Measurements from ENCODE around the gene WBP4. TPM values are rescaled to one million over a fixed set of nuclear protein-coding genes. Genes with fewer than 3 reads are reported as not detected.

The WBP4 gene
- total and polyA plus RNA-seq, 2 of the 13 experiments (the other 11 are each of a cell fraction or from before 2014, with no cell fraction given): 6.7 to 11.7 TPM

- peak; percentile 73 for TF ChIP-seq PHF8 (CRISPR knock-in tag; IDR thresholded peaks at IDR 0.05)
- TF ChIP-seq SPEN (CRISPR knock-in tag; IDR thresholded peaks at IDR 0.05; ENCODE audit: low read depth): peak; percentile 82
- peak; percentile 82 for TF ChIP-seq HNF1B (CRISPR knock-in tag; IDR thresholded peaks at IDR 0.05)
- TF ChIP-seq NR2F1 (CRISPR knock-in tag; IDR thresholded peaks at IDR 0.05): no peak
- peak; percentile 71; the same call in 1 of the 2 replicates for TF ChIP-seq SALL1 (CRISPR knock-in tag; IDR thresholded peaks at IDR 0.05)
- peak; percentile 45; the same call in 1 of the 2 replicates for TF ChIP-seq RXRB (CRISPR knock-in tag; IDR thresholded peaks at IDR 0.05; ENCODE audit: borderline replicate concordance)
- TF ChIP-seq HMGXB4 (CRISPR knock-in tag; IDR thresholded peaks at IDR 0.05; ENCODE audit: borderline replicate concordance in 1 of 2, low read depth in 1 of 2): peak; percentile 47 to 66; a peak in 3 of 4 replicates
- TF ChIP-seq AFF4 (CRISPR knock-in tag; IDR thresholded peaks at IDR 0.05): no peak
- peak; percentile 68; the same call in 1 of the 2 replicates for TF ChIP-seq MYPOP (CRISPR knock-in tag; IDR thresholded peaks at IDR 0.05)
- peak; percentile 88 for TF ChIP-seq CREB1 (IDR thresholded peaks at IDR 0.05)
- TF ChIP-seq CREB1 (CRISPR knock-in tag; IDR thresholded peaks at IDR 0.05): peak; percentile 97
- TF ChIP-seq EZH2 (conservative IDR thresholded peaks at IDR 0.05; ENCODE audit: low read depth, low read length): no peak
- TF ChIP-seq SRSF4 (IDR thresholded peaks at IDR 0.05; ENCODE audit: low read depth, low read length, poor library complexity, severe bottlenecking): no peak
- peak; percentile 64; the same call in 1 of the 2 replicates for TF ChIP-seq ARNT2 (CRISPR knock-in tag; IDR thresholded peaks at IDR 0.05; ENCODE audit: low read depth)
- no peak for TF ChIP-seq MED13 (CRISPR knock-in tag; IDR thresholded peaks at IDR 0.05)
- TF ChIP-seq ZNF101 (CRISPR knock-in tag; IDR thresholded peaks at IDR 0.05; ENCODE audit: borderline replicate concordance, low read depth): no peak
- peak; percentile 59 for TF ChIP-seq ZNF883 (CRISPR knock-in tag; IDR thresholded peaks at IDR 0.05; ENCODE audit: not compliant biosample characterization)
- peak; percentile 99 for TF ChIP-seq SUZ12 (IDR thresholded peaks at IDR 0.05; ENCODE audit: low read depth, low read length)
- no peak for TF ChIP-seq HNF4G (IDR thresholded peaks at IDR 0.05; ENCODE audit: borderline replicate concordance, low read depth, low read length)
- TF ChIP-seq HNF4G (CRISPR knock-in tag; IDR thresholded peaks at IDR 0.05; ENCODE audit: borderline replicate concordance, low read depth): 0 out of 2 replicates have a peak, but pooled peaks have one; percentile 21
These were observed 71.3 kb downstream of the WBP4 start, which contains the start of gene KBTBD6 (continued) for GRCh38 chr13:41132512-41133152.

Data from HepG2 (cell line).